Stimulated activated CD4-positive, alpha-beta T cell treated with anti-CD3 and anti-CD28 coated beads, Interleukin-2, amount 100 ng/mL, for 48 hours (primary cell): ENCODE measurements around the gene UBE3B.

Source experiments
- DNase-seq, 2 donors: peaks; one replicate each; pipeline ENCODE4 v3.0.0-alpha.2; 2020

Gene UBE3B

GRCh38 chr12:109501299-109501698 lies 23.9 kb downstream of the UBE3B start:
- DNase-seq, result no peak

- DNase-seq, result no peak
Observed at GRCh38 chr12:109502332-109502731, 24.9 kb downstream of the UBE3B start.

GRCh38 chr12:109503611-109504010 lies 26.2 kb downstream of the UBE3B start:
- no peak for DNase-seq

- no peak for DNase-seq
Observed at GRCh38 chr12:109504068-109504467, 26.6 kb downstream of the UBE3B start.

- DNase-seq, result no peak
Observed at GRCh38 chr12:109510196-109510595, 32.8 kb downstream of the UBE3B start.

- DNase-seq, result no peak
Observed at GRCh38 chr12:109512608-109513007, 35.2 kb downstream of the UBE3B start.

- no peak for DNase-seq
Observed at GRCh38 chr12:109513051-109513450, 35.6 kb downstream of the UBE3B start.

- no peak for DNase-seq
Observed at GRCh38 chr12:109513977-109514376, 36.5 kb downstream of the UBE3B start.

GRCh38 chr12:109517619-109518018 lies 40.2 kb downstream of the UBE3B start:
- DNase-seq, result no peak

- peak; percentile 44 to 56 for DNase-seq
Observed at GRCh38 chr12:109518820-109519665, 41.6 kb downstream of the UBE3B start.

GRCh38 chr12:109519787-109520186 lies 42.4 kb downstream of the UBE3B start:
- DNase-seq, result no peak

GRCh38 chr12:109521831-109522230 lies 44.4 kb downstream of the UBE3B start:
- no peak for DNase-seq

- DNase-seq, result no peak
Observed at GRCh38 chr12:109523071-109523470, 45.6 kb downstream of the UBE3B start.

- no peak for DNase-seq
Observed at GRCh38 chr12:109523504-109523903, 46.1 kb downstream of the UBE3B start.

GRCh38 chr12:109524466-109525278 lies 47.2 kb downstream of the UBE3B start:
- no peak for DNase-seq

GRCh38 chr12:109525279-109525585 lies 47.8 kb downstream of the UBE3B start:
- no peak for DNase-seq

- no peak for DNase-seq
Observed at GRCh38 chr12:109527489-109528123, 50.2 kb downstream of the UBE3B start.

GRCh38 chr12:109529691-109530640 lies 52.5 kb downstream of the UBE3B start:
- no peak for DNase-seq

- DNase-seq, result no peak
Observed at GRCh38 chr12:109531411-109531810, 54.0 kb downstream of the UBE3B start.

- no peak for DNase-seq
Observed at GRCh38 chr12:109532721-109533486, 55.5 kb downstream of the UBE3B start.

- no peak for DNase-seq
Observed at GRCh38 chr12:109533487-109533740, 56.0 kb downstream of the UBE3B start.

GRCh38 chr12:109534456-109534855 lies 57.0 kb downstream of the UBE3B start:
- DNase-seq, result no peak
